CD8-positive, alpha-beta memory T cell (primary cell): ENCODE data around the gene OPCML. TPM values are rescaled to one million over a fixed set of nuclear protein-coding genes. Genes with fewer than 3 reads are reported as not detected.

Experiments used
- CTCF ChIA-PET: fragments of 350-600 bp; sonication (Branson Sonifier 250); formaldehyde crosslinking; loops from one replicate; lab custom pipeline; 2021; ENCODE audit warnings: antibody characterized with exemption; lab: Charles Lee
- POLR2A ChIA-PET: fragments of 350-600 bp; sonication (Branson Sonifier 250); formaldehyde crosslinking; loops from one replicate; lab custom pipeline; 2021; ENCODE audit warnings: antibody characterized with exemption; lab: Charles Lee
- DNase-seq, 5 donors: peaks; one replicate each; pipeline versions ENCODE4 v3.0.0 to v3.0.0-alpha.2; 2020 to 2022; ENCODE audit warnings: mixed read lengths in 1 of 5
- H3K27ac ChIP-seq: one replicate; pipeline ENCODE4 v1.7.0; 2013; ENCODE audit warnings: low read depth, mild to moderate bottlenecking, low read length, moderate library complexity
- H3K27me3 ChIP-seq: 2 replicates; pipeline ENCODE4 v1.7.0; 2013; ENCODE audit warnings: low read length, mild to moderate bottlenecking; ENCODE audit not compliant: insufficient read depth, poor library complexity, severe bottlenecking
- H3K36me3 ChIP-seq: 2 replicates; pipeline ENCODE4 v1.7.0; 2013; ENCODE audit warnings: mild to moderate bottlenecking, low read length, moderate library complexity; ENCODE audit not compliant: insufficient read depth
- H3K4me1 ChIP-seq: 2 replicates; pipeline ENCODE4 v1.7.0; 2013; ENCODE audit warnings: mild to moderate bottlenecking, low read length, moderate library complexity; ENCODE audit not compliant: insufficient read depth
- H3K4me3 ChIP-seq: 2 replicates; pipeline ENCODE4 v1.7.0; 2013; ENCODE audit warnings: mild to moderate bottlenecking, low read length
- H3K9me3 ChIP-seq: 2 replicates; pipeline ENCODE4 v1.7.0; 2013; ENCODE audit warnings: mild to moderate bottlenecking, low read length
- H3K27ac Mint-ChIP-seq, 8 donors: one replicate each; pipeline ENCODE4 v1.8.0; 2020 to 2021; ENCODE audit warnings: mixed read lengths in 8 of 8, mild to moderate bottlenecking in 6 of 8, inconsistent platforms in 3 of 8, moderate library complexity in 3 of 8
- H3K27me3 Mint-ChIP-seq, 2 donors: one replicate each; pipeline ENCODE4 v1.8.0; 2020 to 2021; ENCODE audit warnings: mixed read lengths in 2 of 2, mild to moderate bottlenecking in 1 of 2, moderate library complexity in 1 of 2
- H3K36me3 Mint-ChIP-seq, 3 donors: one replicate each; pipeline ENCODE4 v1.8.0; 2020 to 2021; ENCODE audit warnings: mixed read lengths in 3 of 3, inconsistent platforms in 1 of 3, mild to moderate bottlenecking in 1 of 3
- H3K4me1 Mint-ChIP-seq, 3 donors: one replicate each; pipeline ENCODE4 v1.8.0; 2020 to 2021; ENCODE audit warnings: mixed read lengths in 3 of 3, inconsistent platforms in 1 of 3, mild to moderate bottlenecking in 1 of 3
- H3K4me3 Mint-ChIP-seq, 7 donors: one replicate each; pipeline ENCODE4 v1.8.0; 2020 to 2021; ENCODE audit warnings: mixed read lengths in 7 of 7, mild to moderate bottlenecking in 6 of 7, moderate library complexity in 4 of 7, inconsistent platforms in 2 of 7
- H3K9me3 Mint-ChIP-seq, 5 donors: one replicate each; pipeline ENCODE4 v1.8.0; 2020 to 2022; ENCODE audit warnings: mixed read lengths in 5 of 5, mild to moderate bottlenecking in 3 of 5, moderate library complexity in 2 of 5, inconsistent platforms in 1 of 5
- polyA plus RNA-seq: library from polyadenylated mRNA; unstranded; fragments of 300-500 nt; fragmentation: Illumina TruSeq; gene quantifications from one replicate; pipeline ENCODE4 v1.2.3, GENCODE V29; 2021
- total RNA-seq, 2 experiments: library from RNA; stranded (reverse); gene quantifications; one replicate each; pipeline ENCODE4 v1.2.3, GENCODE V29; 2021

Gene OPCML
- total and polyA plus RNA-seq, 3 experiments from 2014 or later: not detected

GRCh38 chr11:132490978-132491377, 1041.3 kb downstream of the OPCML start:
- H3K4me1 Mint-ChIP-seq: no peaks in the 10 kb centered on the region
- CTCF ChIA-PET: no interaction called here
- POLR2A ChIA-PET: no interaction called here

GRCh38 chr11:132486060-132486459, 1046.2 kb downstream of the OPCML start:
- no peaks in the 10 kb centered on the region for H3K27me3 Mint-ChIP-seq
- no peak for DNase-seq
- Histone ChIP-seq H3K27ac (no peak overlapping the region), H3K4me1 (no peaks in the 10 kb centered on the region), H3K9me3 (no peaks in the 10 kb centered on the region), H3K4me3 (no peak overlapping the region), H3K27me3 (no peaks in the 10 kb centered on the region), H3K36me3 (no peaks in the 10 kb centered on the region)
- ChIA-PET CTCF (no interaction called here), POLR2A (no interaction called here)
- H3K4me1 Mint-ChIP-seq: no peaks in the 10 kb centered on the region
- H3K27ac Mint-ChIP-seq: no peak overlapping the region
- H3K36me3 Mint-ChIP-seq: no peaks in the 10 kb centered on the region
- peaks cover 5 to 26% (median 12%) of the 10 kb centered on the region in 5 donors for H3K9me3 Mint-ChIP-seq
- H3K4me3 Mint-ChIP-seq: no peak overlapping the region

More at GRCh38 chr11:132490978-132491377, 1041.3 kb downstream of the OPCML start:
- Mint-ChIP-seq H3K9me3 (peaks cover 2 to 19% (median 14%) of the 10 kb centered on the region in 5 donors), H3K36me3 (no peaks in the 10 kb centered on the region), H3K27me3 (peaks cover 0 to 3% of the 10 kb centered on the region in 2 donors), H3K4me3 (no peak overlapping the region), H3K27ac (no peak overlapping the region)
- DNase-seq: no peak
- Histone ChIP-seq H3K4me1 (no peaks in the 10 kb centered on the region), H3K27ac (no peak overlapping the region), H3K27me3 (no peaks in the 10 kb centered on the region), H3K9me3 (no peaks in the 10 kb centered on the region), H3K36me3 (no peaks in the 10 kb centered on the region), H3K4me3 (no peak overlapping the region)

- Mint-ChIP-seq H3K36me3 (no peaks in the 10 kb centered on the region), H3K27ac (no peak overlapping the region), H3K27me3 (no peaks in the 10 kb centered on the region), H3K4me1 (no peaks in the 10 kb centered on the region), H3K4me3 (no peak overlapping the region), H3K9me3 (peaks cover 0 to 14% (median 4%) of the 10 kb centered on the region in 5 donors)
- POLR2A ChIA-PET: no interaction called here
- H3K27ac ChIP-seq: no peak overlapping the region
- no peak overlapping the region for H3K4me3 ChIP-seq
- H3K36me3 ChIP-seq: no peaks in the 10 kb centered on the region
- CTCF ChIA-PET: no interaction called here
- no peaks in the 10 kb centered on the region for H3K27me3 ChIP-seq
- DNase-seq: no peak
- H3K9me3 ChIP-seq: no peaks in the 10 kb centered on the region
- H3K4me1 ChIP-seq: no peaks in the 10 kb centered on the region
These were observed 1057.3 kb downstream of the OPCML start for GRCh38 chr11:132475026-132475425.

GRCh38 chr11:132472411-132473172, 1059.7 kb downstream of the OPCML start:
- Histone ChIP-seq H3K36me3 (no peaks in the 10 kb centered on the region), H3K9me3 (no peaks in the 10 kb centered on the region), H3K4me1 (no peaks in the 10 kb centered on the region), H3K27ac (no peak overlapping the region), H3K4me3 (no peak overlapping the region), H3K27me3 (no peaks in the 10 kb centered on the region)
- POLR2A ChIA-PET: no interaction called here
- peaks cover 0 to 12% (median 0%) of the 10 kb centered on the region in 5 donors for H3K9me3 Mint-ChIP-seq
- CTCF ChIA-PET: no interaction called here
- no peaks in the 10 kb centered on the region for H3K27me3 Mint-ChIP-seq
- no peak for DNase-seq
- no peak overlapping the region for H3K4me3 Mint-ChIP-seq
- H3K27ac Mint-ChIP-seq: no peak overlapping the region
- H3K36me3 Mint-ChIP-seq: no peaks in the 10 kb centered on the region
- no peaks in the 10 kb centered on the region for H3K4me1 Mint-ChIP-seq

- DNase-seq: no peak
- Histone ChIP-seq H3K9me3 (no peaks in the 10 kb centered on the region), H3K27ac (no peak overlapping the region), H3K4me1 (no peaks in the 10 kb centered on the region), H3K36me3 (no peaks in the 10 kb centered on the region), H3K4me3 (no peak overlapping the region), H3K27me3 (no peaks in the 10 kb centered on the region)
- CTCF ChIA-PET: no interaction called here
- H3K9me3 Mint-ChIP-seq: peaks cover 0 to 7% (median 0%) of the 10 kb centered on the region in 5 donors
- H3K4me3 Mint-ChIP-seq: no peak overlapping the region
- POLR2A ChIA-PET: no interaction called here
- H3K4me1 Mint-ChIP-seq: no peaks in the 10 kb centered on the region
- no peaks in the 10 kb centered on the region for H3K27me3 Mint-ChIP-seq
- no peak overlapping the region for H3K27ac Mint-ChIP-seq
- H3K36me3 Mint-ChIP-seq: no peaks in the 10 kb centered on the region
These were observed 1060.8 kb downstream of the OPCML start for GRCh38 chr11:132471466-132471865.

GRCh38 chr11:132466983-132467382, 1065.3 kb downstream of the OPCML start:
- H3K4me3 ChIP-seq: no peak overlapping the region
- no peaks in the 10 kb centered on the region for H3K4me1 Mint-ChIP-seq
- no peak for DNase-seq
- no peaks in the 10 kb centered on the region for H3K27me3 ChIP-seq
- no peaks in the 10 kb centered on the region for H3K9me3 ChIP-seq
- H3K27ac Mint-ChIP-seq: no peak overlapping the region
- H3K36me3 ChIP-seq: no peaks in the 10 kb centered on the region
- ChIA-PET CTCF (no interaction called here), POLR2A (no interaction called here)
- H3K4me3 Mint-ChIP-seq: no peak overlapping the region
- no peaks in the 10 kb centered on the region for H3K36me3 Mint-ChIP-seq
- no peak overlapping the region for H3K27ac ChIP-seq
- H3K4me1 ChIP-seq: no peaks in the 10 kb centered on the region
- peaks cover 0 to 2% (median 0%) of the 10 kb centered on the region in 5 donors for H3K9me3 Mint-ChIP-seq
- H3K27me3 Mint-ChIP-seq: no peaks in the 10 kb centered on the region

GRCh38 chr11:132464939-132465338, 1067.4 kb downstream of the OPCML start:
- no peak overlapping the region for H3K27ac ChIP-seq
- Mint-ChIP-seq H3K36me3 (no peaks in the 10 kb centered on the region), H3K27me3 (no peaks in the 10 kb centered on the region), H3K9me3 (peaks cover 0 to 4% (median 2%) of the 10 kb centered on the region in 5 donors), H3K4me1 (no peaks in the 10 kb centered on the region), H3K27ac (no peak overlapping the region), H3K4me3 (no peak overlapping the region)
- H3K4me3 ChIP-seq: no peak overlapping the region
- no peaks in the 10 kb centered on the region for H3K36me3 ChIP-seq
- ChIA-PET POLR2A (no interaction called here), CTCF (no interaction called here)
- no peaks in the 10 kb centered on the region for H3K27me3 ChIP-seq
- no peaks in the 10 kb centered on the region for H3K4me1 ChIP-seq
- H3K9me3 ChIP-seq: no peaks in the 10 kb centered on the region
- DNase-seq: no peak

GRCh38 chr11:132464003-132464342, 1068.3 kb downstream of the OPCML start:
- no peak overlapping the region for H3K4me3 ChIP-seq
- H3K27ac Mint-ChIP-seq: no peak overlapping the region
- H3K9me3 ChIP-seq: no peaks in the 10 kb centered on the region
- H3K27me3 ChIP-seq: no peaks in the 10 kb centered on the region
- no peak overlapping the region for H3K4me3 Mint-ChIP-seq
- peaks cover 0 to 4% (median 2%) of the 10 kb centered on the region in 5 donors for H3K9me3 Mint-ChIP-seq
- peaks cover 0 to 4% (median 0%) of the 10 kb centered on the region in 3 donors for H3K36me3 Mint-ChIP-seq
- CTCF ChIA-PET: no interaction called here
- no peaks in the 10 kb centered on the region for H3K4me1 Mint-ChIP-seq
- no peak overlapping the region for H3K27ac ChIP-seq
- H3K27me3 Mint-ChIP-seq: no peaks in the 10 kb centered on the region
- DNase-seq: no peak
- POLR2A ChIA-PET: no interaction called here
- no peaks in the 10 kb centered on the region for H3K36me3 ChIP-seq
- H3K4me1 ChIP-seq: no peaks in the 10 kb centered on the region
